SK-N-SH treated with all-trans-retinoic acid at 6 μM for 48 hours (cell line): ENCODE results near the gene DNMT3A.

Experiments
- ATAC-seq: fragments of 200-7000 bp; cut with Tn5 transposase; 3 replicates; pipeline ENCODE4 v1.9.1; 2020; ENCODE audit warnings: mild to moderate bottlenecking, moderate library complexity
- ARNTL ChIP-seq: fragments of 450-650 bp; formaldehyde crosslinking; IDR thresholded peaks from 2 replicates; pipeline ENCODE4 v1.5.0; 2020; ENCODE audit warnings: low read depth, mild to moderate bottlenecking, moderate library complexity, borderline replicate concordance
- BACH2 ChIP-seq: fragments of 250-450 bp; sonication (Bioruptor Pico); IDR thresholded peaks from 2 replicates; pipeline ENCODE4 v1.9.0; 2021; ENCODE audit warnings: mild to moderate bottlenecking, borderline replicate concordance
- CSDC2 ChIP-seq: fragments of 250-450 bp; sonication (Bioruptor Pico); IDR thresholded peaks from 2 replicates; pipeline ENCODE4 v1.5.0; 2020; ENCODE audit warnings: mild to moderate bottlenecking, moderate library complexity
- ESRRG ChIP-seq: fragments of 250-450 bp; sonication (Bioruptor Pico); IDR thresholded peaks from 2 replicates; pipeline ENCODE4 v1.6.1; 2021; ENCODE audit warnings: mild to moderate bottlenecking
- ISL1 ChIP-seq: fragments of 250-450 bp; sonication (Bioruptor Pico); IDR thresholded peaks from 2 replicates; pipeline ENCODE4 v2.1.2; 2022; ENCODE audit warnings: mild to moderate bottlenecking, moderate library complexity
- OSR1 ChIP-seq: fragments of 250-450 bp; sonication (Bioruptor Pico); IDR thresholded peaks from 2 replicates; pipeline ENCODE4 v1.8.0; 2022; ENCODE audit warnings: moderate library complexity, mild to moderate bottlenecking, inconsistent platforms
- PPARA ChIP-seq: fragments of 250-450 bp; sonication (Bioruptor Pico); IDR thresholded peaks from 2 replicates; pipeline ENCODE4 v1.5.0; 2020; ENCODE audit warnings: mild to moderate bottlenecking, borderline replicate concordance
- RARB ChIP-seq: fragments of 250-450 bp; sonication (Bioruptor Pico); IDR thresholded peaks from 2 replicates; pipeline ENCODE4 v1.8.0; 2021; ENCODE audit warnings: mild to moderate bottlenecking, moderate library complexity
- SNAI2 ChIP-seq: fragments of 250-450 bp; sonication (Bioruptor Pico); IDR thresholded peaks from 2 replicates; pipeline ENCODE4 v1.5.0; 2020; ENCODE audit warnings: mild to moderate bottlenecking, moderate library complexity
- TCF4 ChIP-seq: fragments of 250-450 bp; sonication (Bioruptor Pico); IDR thresholded peaks from 2 replicates; pipeline ENCODE4 v1.8.0; 2021; ENCODE audit warnings: mild to moderate bottlenecking, moderate library complexity, borderline replicate concordance
- TOX ChIP-seq: fragments of 250-450 bp; sonication (Bioruptor Pico); IDR thresholded peaks from 2 replicates; pipeline ENCODE4 v1.8.0; 2021; ENCODE audit warnings: mild to moderate bottlenecking, moderate library complexity, borderline replicate concordance
- ZC3H10 ChIP-seq: fragments of 250-450 bp; sonication (Bioruptor Pico); IDR thresholded peaks from 2 replicates; pipeline ENCODE4 v1.5.1; 2021; ENCODE audit warnings: mild to moderate bottlenecking, moderate library complexity
- ZFP3 ChIP-seq: fragments of 250-450 bp; sonication (Bioruptor Pico); IDR thresholded peaks from 2 replicates; pipeline ENCODE4 v1.5.0; 2020; ENCODE audit warnings: mild to moderate bottlenecking, moderate library complexity
- ZFP30 ChIP-seq: fragments of 450-650 bp; formaldehyde crosslinking; IDR thresholded peaks from 2 replicates; pipeline ENCODE4 v1.5.0; 2022; ENCODE audit warnings: mild to moderate bottlenecking, moderate library complexity
- ZNF565 ChIP-seq: fragments of 450-650 bp; formaldehyde crosslinking; conservative IDR thresholded peaks from 2 replicates; pipeline ENCODE4 v1.5.0; 2020; ENCODE audit warnings: low read depth, mild to moderate bottlenecking, moderate library complexity
- ZNF8 ChIP-seq: fragments of 450-650 bp; formaldehyde crosslinking; IDR thresholded peaks from 2 replicates; pipeline ENCODE4 v1.5.0; 2020; ENCODE audit warnings: mild to moderate bottlenecking, moderate library complexity
- TF ChIP-seq, protein P1 (sequence below): fragments of 250-450 bp; sonication (Bioruptor Pico); IDR thresholded peaks from 2 replicates; pipeline ENCODE4 v1.5.1; 2021; ENCODE audit warnings: mild to moderate bottlenecking, moderate library complexity
- TF ChIP-seq, protein P2 (sequence below): fragments of 250-450 bp; sonication (Bioruptor Pico); IDR thresholded peaks from 2 replicates; pipeline ENCODE4 v1.5.1; 2020; ENCODE audit warnings: low read depth, mild to moderate bottlenecking, moderate library complexity
- TF ChIP-seq, protein P3 (sequence below): fragments of 250-450 bp; sonication (Bioruptor Pico); IDR thresholded peaks from 2 replicates; pipeline ENCODE4 v1.5.0; 2020; ENCODE audit warnings: mild to moderate bottlenecking, moderate library complexity
- TF ChIP-seq, protein P4 (sequence below): fragments of 250-450 bp; sonication (Bioruptor Pico); IDR thresholded peaks from 2 replicates; pipeline ENCODE4 v1.8.0; 2021; ENCODE audit warnings: low read depth, mild to moderate bottlenecking, moderate library complexity, borderline replicate concordance
- TF ChIP-seq, protein P5 (sequence below): fragments of 250-450 bp; sonication (Bioruptor Pico); IDR thresholded peaks from 2 replicates; pipeline ENCODE4 v1.8.0; 2020; ENCODE audit warnings: mild to moderate bottlenecking, moderate library complexity, borderline replicate concordance

DNMT3A gene

DNA sequence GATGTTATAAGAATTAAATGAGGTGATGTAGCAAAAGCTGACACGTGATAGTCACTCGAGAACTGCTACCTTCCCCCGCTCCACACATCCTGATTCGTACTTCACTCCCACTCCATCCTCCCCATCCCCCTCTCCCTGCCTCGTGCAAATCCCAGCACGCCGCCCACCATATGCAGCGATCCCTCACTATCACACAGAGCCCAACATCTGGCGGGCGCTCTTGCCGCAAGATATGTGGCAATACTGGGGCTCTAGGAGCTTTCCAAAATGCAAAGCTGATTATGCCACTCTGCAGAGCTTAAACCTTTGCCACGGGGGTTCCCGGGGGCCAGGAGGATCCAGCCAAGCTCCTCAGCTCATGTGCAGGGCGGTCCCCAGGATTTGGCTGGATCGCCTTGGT, 37.4 kb downstream of the DNMT3A start:
- no peak for ATAC-seq
- TF ChIP-seq ARNTL (no peak), CSDC2 (CRISPR knock-in tag) (no peak), BACH2 (CRISPR knock-in tag) (no peak), PPARA (CRISPR knock-in tag) (no peak), ZC3H10 (CRISPR knock-in tag) (no peak), SNAI2 (CRISPR knock-in tag) (no peak)
- TF ChIP-seq, protein P1, sequence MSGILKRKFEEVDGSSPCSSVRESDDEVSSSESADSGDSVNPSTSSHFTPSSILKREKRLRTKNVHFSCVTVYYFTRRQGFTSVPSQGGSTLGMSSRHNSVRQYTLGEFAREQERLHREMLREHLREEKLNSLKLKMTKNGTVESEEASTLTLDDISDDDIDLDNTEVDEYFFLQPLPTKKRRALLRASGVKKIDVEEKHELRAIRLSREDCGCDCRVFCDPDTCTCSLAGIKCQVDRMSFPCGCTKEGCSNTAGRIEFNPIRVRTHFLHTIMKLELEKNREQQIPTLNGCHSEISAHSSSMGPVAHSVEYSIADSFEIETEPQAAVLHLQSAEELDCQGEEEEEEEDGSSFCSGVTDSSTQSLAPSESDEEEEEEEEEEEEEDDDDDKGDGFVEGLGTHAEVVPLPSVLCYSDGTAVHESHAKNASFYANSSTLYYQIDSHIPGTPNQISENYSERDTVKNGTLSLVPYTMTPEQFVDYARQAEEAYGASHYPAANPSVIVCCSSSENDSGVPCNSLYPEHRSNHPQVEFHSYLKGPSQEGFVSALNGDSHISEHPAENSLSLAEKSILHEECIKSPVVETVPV (CRISPR knock-in tag), result no peak
- TF ChIP-seq, protein P2, sequence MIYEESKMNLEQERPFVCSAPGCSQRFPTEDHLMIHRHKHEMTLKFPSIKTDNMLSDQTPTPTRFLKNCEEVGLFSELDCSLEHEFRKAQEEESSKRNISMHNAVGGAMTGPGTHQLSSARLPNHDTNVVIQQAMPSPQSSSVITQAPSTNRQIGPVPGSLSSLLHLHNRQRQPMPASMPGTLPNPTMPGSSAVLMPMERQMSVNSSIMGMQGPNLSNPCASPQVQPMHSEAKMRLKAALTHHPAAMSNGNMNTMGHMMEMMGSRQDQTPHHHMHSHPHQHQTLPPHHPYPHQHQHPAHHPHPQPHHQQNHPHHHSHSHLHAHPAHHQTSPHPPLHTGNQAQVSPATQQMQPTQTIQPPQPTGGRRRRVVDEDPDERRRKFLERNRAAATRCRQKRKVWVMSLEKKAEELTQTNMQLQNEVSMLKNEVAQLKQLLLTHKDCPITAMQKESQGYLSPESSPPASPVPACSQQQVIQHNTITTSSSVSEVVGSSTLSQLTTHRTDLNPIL (CRISPR knock-in tag), result no peak

DNA sequence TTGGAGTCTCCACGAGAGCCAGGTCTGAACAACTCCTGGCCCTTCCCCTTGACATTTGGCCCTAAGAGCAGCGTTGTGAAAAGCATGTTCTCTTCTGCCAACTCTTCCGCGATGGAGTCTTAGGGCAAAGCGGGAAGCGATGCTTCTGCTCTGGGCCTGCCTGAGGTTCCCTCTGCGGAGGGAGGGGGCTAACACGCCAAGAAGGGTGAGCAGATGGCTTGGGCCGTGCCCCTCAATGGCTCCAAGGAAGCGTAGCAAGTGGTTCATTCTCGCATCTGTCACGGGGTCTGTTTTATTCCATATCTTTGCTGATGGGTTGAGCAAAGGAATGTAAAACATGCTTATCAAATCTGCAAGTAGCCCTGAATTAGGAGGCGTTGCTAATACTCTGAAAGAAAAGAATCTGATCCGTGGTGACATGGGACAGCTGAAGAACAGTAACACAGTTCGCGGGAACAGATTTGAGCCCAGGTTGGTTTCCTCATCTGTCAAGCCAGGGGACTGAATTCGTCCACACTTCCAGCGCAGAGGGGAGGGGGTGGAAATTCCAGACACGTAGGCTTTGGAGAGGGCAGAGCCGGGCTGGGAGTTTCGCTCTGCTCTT, 38.0 kb downstream of the DNMT3A start:
- no peak for ATAC-seq

DNA sequence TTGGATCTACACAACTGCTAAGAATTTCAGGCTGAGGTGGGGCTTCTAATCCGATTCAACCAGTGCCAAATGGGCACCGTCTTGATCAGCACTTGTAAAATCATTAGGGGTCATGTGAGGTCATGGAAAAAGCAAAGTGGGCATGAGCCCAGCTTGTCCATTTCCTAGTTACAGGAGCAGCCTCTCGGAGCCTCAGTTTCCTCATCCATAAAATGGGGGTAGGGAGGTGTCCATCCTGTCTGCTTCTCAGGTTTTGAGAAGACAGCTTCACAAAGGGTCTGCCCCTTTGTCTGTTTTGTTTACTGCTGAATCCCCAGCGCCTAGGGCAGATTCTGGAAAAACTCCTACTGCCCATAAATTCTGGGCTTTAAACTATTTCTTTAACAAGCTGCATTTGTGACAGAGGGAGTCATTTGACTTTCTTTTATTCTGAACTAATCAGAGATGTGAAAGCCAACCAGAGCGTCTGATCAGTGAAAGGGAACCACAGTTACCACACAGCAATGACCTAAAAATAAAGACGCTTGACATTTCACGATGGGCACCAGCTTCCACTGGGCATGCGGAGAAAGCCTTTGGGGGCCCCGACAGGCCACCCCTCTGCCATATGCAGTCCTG, 38.9 kb downstream of the DNMT3A start:
- ATAC-seq, result no peak
- no peak for TF ChIP-seq OSR1
- TF ChIP-seq ARNTL, result no peak
- TF ChIP-seq, protein P3, sequence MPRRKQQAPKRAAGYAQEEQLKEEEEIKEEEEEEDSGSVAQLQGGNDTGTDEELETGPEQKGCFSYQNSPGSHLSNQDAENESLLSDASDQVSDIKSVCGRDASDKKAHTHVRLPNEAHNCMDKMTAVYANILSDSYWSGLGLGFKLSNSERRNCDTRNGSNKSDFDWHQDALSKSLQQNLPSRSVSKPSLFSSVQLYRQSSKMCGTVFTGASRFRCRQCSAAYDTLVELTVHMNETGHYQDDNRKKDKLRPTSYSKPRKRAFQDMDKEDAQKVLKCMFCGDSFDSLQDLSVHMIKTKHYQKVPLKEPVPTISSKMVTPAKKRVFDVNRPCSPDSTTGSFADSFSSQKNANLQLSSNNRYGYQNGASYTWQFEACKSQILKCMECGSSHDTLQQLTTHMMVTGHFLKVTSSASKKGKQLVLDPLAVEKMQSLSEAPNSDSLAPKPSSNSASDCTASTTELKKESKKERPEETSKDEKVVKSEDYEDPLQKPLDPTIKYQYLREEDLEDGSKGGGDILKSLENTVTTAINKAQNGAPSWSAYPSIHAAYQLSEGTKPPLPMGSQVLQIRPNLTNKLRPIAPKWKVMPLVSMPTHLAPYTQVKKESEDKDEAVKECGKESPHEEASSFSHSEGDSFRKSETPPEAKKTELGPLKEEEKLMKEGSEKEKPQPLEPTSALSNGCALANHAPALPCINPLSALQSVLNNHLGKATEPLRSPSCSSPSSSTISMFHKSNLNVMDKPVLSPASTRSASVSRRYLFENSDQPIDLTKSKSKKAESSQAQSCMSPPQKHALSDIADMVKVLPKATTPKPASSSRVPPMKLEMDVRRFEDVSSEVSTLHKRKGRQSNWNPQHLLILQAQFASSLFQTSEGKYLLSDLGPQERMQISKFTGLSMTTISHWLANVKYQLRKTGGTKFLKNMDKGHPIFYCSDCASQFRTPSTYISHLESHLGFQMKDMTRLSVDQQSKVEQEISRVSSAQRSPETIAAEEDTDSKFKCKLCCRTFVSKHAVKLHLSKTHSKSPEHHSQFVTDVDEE (CRISPR knock-in tag), result no peak
- TF ChIP-seq TOX (CRISPR knock-in tag), result no peak
- no peak for TF ChIP-seq PPARA (CRISPR knock-in tag)
- TF ChIP-seq, protein P4, sequence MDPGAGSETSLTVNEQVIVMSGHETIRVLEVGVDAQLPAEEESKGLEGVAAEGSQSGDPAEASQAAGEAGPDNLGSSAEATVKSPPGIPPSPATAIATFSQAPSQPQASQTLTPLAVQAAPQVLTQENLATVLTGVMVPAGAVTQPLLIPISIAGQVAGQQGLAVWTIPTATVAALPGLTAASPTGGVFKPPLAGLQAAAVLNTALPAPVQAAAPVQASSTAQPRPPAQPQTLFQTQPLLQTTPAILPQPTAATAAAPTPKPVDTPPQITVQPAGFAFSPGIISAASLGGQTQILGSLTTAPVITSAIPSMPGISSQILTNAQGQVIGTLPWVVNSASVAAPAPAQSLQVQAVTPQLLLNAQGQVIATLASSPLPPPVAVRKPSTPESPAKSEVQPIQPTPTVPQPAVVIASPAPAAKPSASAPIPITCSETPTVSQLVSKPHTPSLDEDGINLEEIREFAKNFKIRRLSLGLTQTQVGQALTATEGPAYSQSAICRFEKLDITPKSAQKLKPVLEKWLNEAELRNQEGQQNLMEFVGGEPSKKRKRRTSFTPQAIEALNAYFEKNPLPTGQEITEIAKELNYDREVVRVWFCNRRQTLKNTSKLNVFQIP (CRISPR knock-in tag), result no peak
- TF ChIP-seq ZFP3 (CRISPR knock-in tag), result no peak
- no peak for TF ChIP-seq ZC3H10 (CRISPR knock-in tag)
- no peak for TF ChIP-seq TCF4 (CRISPR knock-in tag)
- TF ChIP-seq ZFP30 (CRISPR knock-in tag), result no peak
- no peak for TF ChIP-seq ZNF8
- TF ChIP-seq ZNF565 (CRISPR knock-in tag), result no peak
- TF ChIP-seq SNAI2 (CRISPR knock-in tag), result no peak
- TF ChIP-seq RARB (CRISPR knock-in tag), result no peak
- TF ChIP-seq ESRRG (CRISPR knock-in tag), result no peak

More for the DNA sequence above, 38.0 kb downstream of the DNMT3A start:
- TF ChIP-seq, protein P2 (CRISPR knock-in tag), result no peak
- no peak for TF ChIP-seq TOX (CRISPR knock-in tag)
- TF ChIP-seq RARB (CRISPR knock-in tag), result no peak
- TF ChIP-seq ZFP30 (CRISPR knock-in tag), result no peak
- no peak for TF ChIP-seq ZNF8
- TF ChIP-seq ISL1 (CRISPR knock-in tag), result no peak
- TF ChIP-seq, protein P5, sequence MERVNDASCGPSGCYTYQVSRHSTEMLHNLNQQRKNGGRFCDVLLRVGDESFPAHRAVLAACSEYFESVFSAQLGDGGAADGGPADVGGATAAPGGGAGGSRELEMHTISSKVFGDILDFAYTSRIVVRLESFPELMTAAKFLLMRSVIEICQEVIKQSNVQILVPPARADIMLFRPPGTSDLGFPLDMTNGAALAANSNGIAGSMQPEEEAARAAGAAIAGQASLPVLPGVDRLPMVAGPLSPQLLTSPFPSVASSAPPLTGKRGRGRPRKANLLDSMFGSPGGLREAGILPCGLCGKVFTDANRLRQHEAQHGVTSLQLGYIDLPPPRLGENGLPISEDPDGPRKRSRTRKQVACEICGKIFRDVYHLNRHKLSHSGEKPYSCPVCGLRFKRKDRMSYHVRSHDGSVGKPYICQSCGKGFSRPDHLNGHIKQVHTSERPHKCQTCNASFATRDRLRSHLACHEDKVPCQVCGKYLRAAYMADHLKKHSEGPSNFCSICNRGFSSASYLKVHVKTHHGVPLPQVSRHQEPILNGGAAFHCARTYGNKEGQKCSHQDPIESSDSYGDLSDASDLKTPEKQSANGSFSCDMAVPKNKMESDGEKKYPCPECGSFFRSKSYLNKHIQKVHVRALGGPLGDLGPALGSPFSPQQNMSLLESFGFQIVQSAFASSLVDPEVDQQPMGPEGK (CRISPR knock-in tag), result no peak
- TF ChIP-seq ZFP3 (CRISPR knock-in tag), result no peak
- TF ChIP-seq, protein P1 (CRISPR knock-in tag), result no peak
